Measurements from ENCODE around the gene UFSP1. TPM values are rescaled to one million over a fixed set of nuclear protein-coding genes. Genes with fewer than 3 reads are reported as not detected.
"Not testable (repeated sequence)": the region's sequence is repeated elsewhere in the genome, so short reads cannot be mapped to it uniquely, and the experiment has no call there.

UFSP1 gene
- total RNA-seq: 4.6 TPM

GRCh38 chr7:100888988-100889750 lies at the start of gene UFSP1:
TSS of gene UFSP1 (minus strand) at chr7:100889715. CDS start at chr7:100889271, 444 bp downstream.
- DNase-seq (ENCODE audit: low read depth in 2 of 3, low spot score in 2 of 3): no peak

- not testable (repeated sequence) for DNase-seq (ENCODE audit: low read depth in 2 of 3, low spot score in 2 of 3)
These were observed 46.7 kb upstream of the UFSP1 start for GRCh38 chr7:100936167-100936566.

GRCh38 chr7:100935381-100935780 lies 45.9 kb upstream of the UFSP1 start:
- DNase-seq (ENCODE audit: low read depth in 2 of 3, low spot score in 2 of 3): not testable (repeated sequence)

- DNase-seq (ENCODE audit: low read depth in 2 of 3, low spot score in 2 of 3): no peak
These were observed 44.2 kb upstream of the UFSP1 start for GRCh38 chr7:100933734-100934133.

- no peak for DNase-seq (ENCODE audit: low read depth in 2 of 3, low spot score in 2 of 3)
These were observed 40.3 kb upstream of the UFSP1 start for GRCh38 chr7:100929808-100930174.

GRCh38 chr7:100923616-100924015 lies 34.1 kb upstream of the UFSP1 start:
- not testable (repeated sequence) for DNase-seq (ENCODE audit: low read depth in 2 of 3, low spot score in 2 of 3)

GRCh38 chr7:100921039-100921438 lies 31.5 kb upstream of the UFSP1 start:
- no peak for DNase-seq (ENCODE audit: low read depth in 2 of 3, low spot score in 2 of 3)

GRCh38 chr7:100919779-100920437 lies 30.4 kb upstream of the UFSP1 start:
- DNase-seq (ENCODE audit: low read depth in 2 of 3, low spot score in 2 of 3): not testable (repeated sequence)

- DNase-seq (ENCODE audit: low read depth in 2 of 3, low spot score in 2 of 3): not testable (repeated sequence)
These were observed 29.8 kb upstream of the UFSP1 start for GRCh38 chr7:100919335-100919734.

- no peak for DNase-seq (ENCODE audit: low read depth in 2 of 3, low spot score in 2 of 3)
These were observed 25.4 kb upstream of the UFSP1 start for GRCh38 chr7:100914879-100915447.

- no peak for DNase-seq (ENCODE audit: low read depth in 2 of 3, low spot score in 2 of 3)
These were observed 24.8 kb upstream of the UFSP1 start for GRCh38 chr7:100914208-100914878.

- no peak for DNase-seq (ENCODE audit: low read depth in 2 of 3, low spot score in 2 of 3)
These were observed 22.0 kb upstream of the UFSP1 start for GRCh38 chr7:100911484-100911883.

GRCh38 chr7:100910443-100910842 lies 20.9 kb upstream of the UFSP1 start:
- DNase-seq (ENCODE audit: low read depth in 2 of 3, low spot score in 2 of 3): peak in 2 of 3 donors; percentile 42 to 67

GRCh38 chr7:100908512-100908911 lies 19.0 kb upstream of the UFSP1 start:
- no peak for DNase-seq (ENCODE audit: low read depth in 2 of 3, low spot score in 2 of 3)

GRCh38 chr7:100902638-100903037 lies 13.1 kb upstream of the UFSP1 start:
- DNase-seq (ENCODE audit: low read depth in 2 of 3, low spot score in 2 of 3): no peak

GRCh38 chr7:100901921-100902332 lies 12.4 kb upstream of the UFSP1 start:
- no peak for DNase-seq (ENCODE audit: low read depth in 2 of 3, low spot score in 2 of 3)

GRCh38 chr7:100900978-100901377 lies 11.5 kb upstream of the UFSP1 start:
- DNase-seq (ENCODE audit: low read depth in 2 of 3, low spot score in 2 of 3): no peak

GRCh38 chr7:100899432-100899831 lies 9.9 kb upstream of the UFSP1 start:
- no peak for DNase-seq (ENCODE audit: low read depth in 2 of 3, low spot score in 2 of 3)

GRCh38 chr7:100897772-100898454 lies 8.4 kb upstream of the UFSP1 start:
- DNase-seq (ENCODE audit: low read depth in 2 of 3, low spot score in 2 of 3): no peak

- DNase-seq (ENCODE audit: low read depth in 2 of 3, low spot score in 2 of 3): peak in 2 of 3 donors; percentile 41 to 53
These were observed 7.5 kb upstream of the UFSP1 start for GRCh38 chr7:100896732-100897608.
